ENCODE measurements around the gene CD96.

The CD96 gene

DNA sequence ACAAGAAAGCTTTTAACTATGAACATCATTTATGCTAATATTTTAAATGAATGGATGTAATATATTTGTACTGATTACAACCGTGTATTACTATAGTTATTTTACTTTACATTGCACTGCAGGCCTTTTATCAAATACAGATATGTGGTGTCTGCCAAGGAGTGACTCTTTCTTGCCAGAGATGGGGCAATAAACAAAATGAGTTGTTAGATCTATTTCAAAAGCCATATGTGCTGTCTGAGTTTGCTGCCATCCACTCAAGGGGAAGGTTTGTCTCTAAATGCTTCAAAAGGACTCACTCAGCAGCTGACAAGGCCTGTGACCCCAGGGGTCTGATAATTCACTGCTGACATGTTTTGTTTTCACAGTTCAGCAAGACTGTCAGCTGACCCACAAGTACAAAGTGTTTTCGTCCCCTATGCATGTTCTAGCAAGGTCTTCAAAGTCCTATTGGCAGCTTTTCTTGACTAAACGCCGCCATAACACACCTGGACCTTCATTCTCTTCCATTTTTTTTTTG lies 94.4 kb downstream of the CD96 start:
- H3K27ac ChIP-seq (ENCODE audit: low read depth, low read length): no peak overlapping the region
- no peak overlapping the region for H3K9ac ChIP-seq (ENCODE audit: low read depth in 1 of 2, low read length in 2 of 2)
- no peaks in the 10 kb centered on the region for H3K4me1 ChIP-seq (ENCODE audit: control insufficient read depth in 1 of 2, insufficient read depth in 2 of 2, low read length in 2 of 2)
- H3K4me3 ChIP-seq (ENCODE audit: low read depth in 1 of 2, low read length in 2 of 2): no peak overlapping the region
- no peaks in the 10 kb centered on the region for H3K36me3 ChIP-seq (ENCODE audit: control insufficient read depth in 1 of 2, insufficient read depth in 2 of 2, low read length in 2 of 2)
- H3K27me3 ChIP-seq (ENCODE audit: control insufficient read depth in 1 of 2, insufficient read depth in 2 of 2, low read length in 2 of 2): no peaks in the 10 kb centered on the region
- H3K9me3 ChIP-seq (ENCODE audit: control insufficient read depth in 1 of 2, low read length in 2 of 2): no peaks in the 10 kb centered on the region

DNA sequence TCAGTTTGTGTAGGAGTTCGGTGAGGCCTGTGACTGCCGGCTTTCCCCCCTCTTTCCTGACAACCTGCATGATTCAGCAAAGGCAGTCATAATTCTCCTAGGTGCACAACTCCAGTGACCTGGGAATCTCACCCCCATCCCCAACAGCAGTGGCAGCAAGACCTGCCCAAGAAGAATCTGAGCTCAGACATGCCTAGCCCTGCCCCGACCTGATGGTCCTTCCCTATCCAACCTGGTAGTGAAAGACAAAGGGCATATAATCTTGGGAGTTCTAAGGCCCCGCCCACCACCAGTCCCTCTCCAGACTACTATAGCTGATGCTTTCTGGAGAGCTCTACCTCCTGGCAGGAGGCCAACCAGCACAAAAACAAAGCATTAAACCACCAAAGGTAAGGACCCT lies 97.3 kb downstream of the CD96 start:
- H3K9ac ChIP-seq (ENCODE audit: low read depth in 1 of 2, low read length in 2 of 2): no peak overlapping the region
- H3K36me3 ChIP-seq (ENCODE audit: control insufficient read depth in 1 of 2, insufficient read depth in 2 of 2, low read length in 2 of 2): no peaks in the 10 kb centered on the region
- no peaks in the 10 kb centered on the region for H3K4me1 ChIP-seq (ENCODE audit: control insufficient read depth in 1 of 2, insufficient read depth in 2 of 2, low read length in 2 of 2)
- H3K27me3 ChIP-seq (ENCODE audit: control insufficient read depth in 1 of 2, insufficient read depth in 2 of 2, low read length in 2 of 2): no peaks in the 10 kb centered on the region
- peaks cover 0 to 5% of the 10 kb centered on the region in 2 donors for H3K9me3 ChIP-seq (ENCODE audit: control insufficient read depth in 1 of 2, low read length in 2 of 2)
- no peak overlapping the region for H3K4me3 ChIP-seq (ENCODE audit: low read depth in 1 of 2, low read length in 2 of 2)
- no peak overlapping the region for H3K27ac ChIP-seq (ENCODE audit: low read depth, low read length)

DNA sequence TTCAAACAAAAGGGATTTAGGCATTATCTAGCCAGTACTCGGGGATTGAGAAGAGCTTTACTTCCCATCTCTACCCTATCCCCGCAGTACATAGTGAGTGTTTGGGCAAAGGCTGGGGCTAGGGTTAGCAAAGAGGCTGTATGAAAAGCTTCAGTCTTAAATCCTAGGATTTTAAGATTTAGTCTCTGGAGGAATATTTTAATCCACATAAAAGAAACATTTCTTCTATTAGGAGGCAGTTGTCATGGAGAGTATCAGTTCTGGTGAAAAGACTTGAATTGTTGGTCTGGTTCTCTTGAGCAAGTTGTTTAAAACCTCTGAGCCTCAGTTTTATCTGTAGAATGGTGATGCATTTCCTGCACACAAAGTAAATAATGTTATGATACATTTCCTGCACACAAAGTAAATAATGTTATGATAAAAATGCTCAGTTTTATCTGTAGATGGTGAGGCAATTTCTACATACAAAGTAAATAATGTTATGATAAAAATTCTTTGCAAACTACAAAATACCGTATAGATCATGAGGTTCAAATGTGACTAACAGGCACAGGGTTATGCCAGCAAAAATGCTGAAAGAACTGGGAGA lies 107.1 kb downstream of the CD96 start:
- Histone ChIP-seq H3K36me3 (ENCODE audit: control insufficient read depth in 1 of 2, insufficient read depth in 2 of 2, low read length in 2 of 2) (no peaks in the 10 kb centered on the region), H3K9ac (ENCODE audit: low read depth in 1 of 2, low read length in 2 of 2) (no peak overlapping the region), H3K27ac (ENCODE audit: low read depth, low read length) (no peak overlapping the region), H3K4me1 (ENCODE audit: control insufficient read depth in 1 of 2, insufficient read depth in 2 of 2, low read length in 2 of 2) (peaks cover 0 to 6% of the 10 kb centered on the region in 2 donors), H3K9me3 (ENCODE audit: control insufficient read depth in 1 of 2, low read length in 2 of 2) (no peaks in the 10 kb centered on the region), H3K27me3 (ENCODE audit: control insufficient read depth in 1 of 2, insufficient read depth in 2 of 2, low read length in 2 of 2) (no peaks in the 10 kb centered on the region), H3K4me3 (ENCODE audit: low read depth in 1 of 2, low read length in 2 of 2) (no peak overlapping the region)

DNA sequence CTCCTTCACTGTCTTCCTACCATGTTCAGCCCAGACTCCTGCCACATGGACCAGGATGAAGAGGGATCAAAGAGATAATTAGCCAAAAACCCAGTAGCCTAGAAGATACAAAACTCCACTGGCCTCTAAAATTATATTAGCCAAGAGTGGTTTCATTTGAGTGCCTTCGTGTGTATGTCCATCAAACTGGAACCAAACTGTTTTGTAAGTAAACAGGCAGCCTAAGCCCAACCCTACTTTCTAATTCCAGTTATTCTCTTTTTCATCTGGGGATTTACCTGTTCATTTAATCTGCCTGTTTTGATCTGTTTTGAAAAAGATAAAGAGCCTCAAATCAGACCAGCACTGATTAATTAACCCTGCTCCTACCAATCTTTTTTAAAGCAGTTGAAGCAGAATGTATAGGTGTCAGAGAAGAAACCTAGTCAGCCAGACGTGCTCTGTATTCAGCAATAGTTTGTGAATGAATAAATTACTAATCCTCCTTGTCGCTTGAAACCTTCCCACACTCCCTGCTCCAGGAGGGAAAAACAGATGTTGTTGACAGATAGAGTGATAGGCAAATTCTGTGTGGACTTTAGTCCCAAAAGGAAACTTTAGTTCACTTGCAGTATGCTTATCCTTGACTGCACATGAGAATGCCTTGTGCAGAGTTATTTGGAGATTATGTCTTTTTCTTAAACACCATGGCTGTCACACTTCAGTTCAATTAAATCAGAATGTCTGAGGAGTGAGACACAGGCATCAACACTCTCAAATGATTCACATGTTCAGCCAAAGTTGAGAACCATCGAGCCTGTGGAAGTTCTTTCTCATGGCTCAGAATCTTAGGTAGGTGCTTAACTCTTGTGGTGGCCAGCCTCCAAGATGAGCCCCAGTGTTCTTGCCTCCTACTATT lies 108.6 kb downstream of the CD96 start:
- Histone ChIP-seq H3K36me3 (ENCODE audit: control insufficient read depth in 1 of 2, insufficient read depth in 2 of 2, low read length in 2 of 2) (no peaks in the 10 kb centered on the region), H3K4me1 (ENCODE audit: control insufficient read depth in 1 of 2, insufficient read depth in 2 of 2, low read length in 2 of 2) (peaks cover 0 to 6% of the 10 kb centered on the region in 2 donors), H3K9me3 (ENCODE audit: control insufficient read depth in 1 of 2, low read length in 2 of 2) (no peaks in the 10 kb centered on the region), H3K4me3 (ENCODE audit: low read depth in 1 of 2, low read length in 2 of 2) (no peak overlapping the region), H3K9ac (ENCODE audit: low read depth in 1 of 2, low read length in 2 of 2) (no peak overlapping the region), H3K27me3 (ENCODE audit: control insufficient read depth in 1 of 2, insufficient read depth in 2 of 2, low read length in 2 of 2) (no peaks in the 10 kb centered on the region), H3K27ac (ENCODE audit: low read depth, low read length) (no peak overlapping the region)

DNA sequence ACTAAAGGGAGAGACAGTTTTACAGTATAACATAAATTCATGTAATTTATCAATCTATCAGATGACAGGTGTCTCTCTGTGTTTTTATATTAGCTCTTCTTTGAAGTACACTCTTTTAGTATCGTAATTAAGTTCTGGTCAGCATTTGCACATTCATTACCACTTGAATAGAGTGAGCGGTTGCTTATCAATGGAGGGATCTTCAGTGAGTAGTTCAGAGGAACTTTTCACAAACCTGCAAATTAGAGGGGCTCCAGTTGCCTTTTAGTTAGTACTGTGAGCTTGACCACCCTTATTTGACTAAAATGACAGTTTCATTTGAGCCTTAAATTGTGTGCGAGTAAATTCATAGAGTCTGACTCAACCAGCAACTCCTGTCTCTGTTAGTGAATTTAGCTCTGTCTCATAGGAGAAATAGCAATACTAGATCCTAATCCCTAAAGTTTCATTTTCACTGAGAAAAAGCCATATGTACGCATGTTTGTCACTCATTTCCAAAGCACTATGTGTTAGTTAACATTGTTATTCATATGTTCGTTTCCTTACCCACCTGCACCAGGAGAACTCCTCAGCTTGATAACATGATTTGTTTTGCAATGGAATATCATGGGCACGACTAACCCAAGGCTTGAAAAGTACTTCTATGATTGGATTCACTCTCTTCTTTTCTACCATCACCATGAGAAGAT lies 110.6 kb downstream of the CD96 start:
- no peak overlapping the region for H3K4me3 ChIP-seq (ENCODE audit: low read depth in 1 of 2, low read length in 2 of 2)
- peaks cover 0 to 6% of the 10 kb centered on the region in 2 donors for H3K4me1 ChIP-seq (ENCODE audit: control insufficient read depth in 1 of 2, insufficient read depth in 2 of 2, low read length in 2 of 2)
- no peaks in the 10 kb centered on the region for H3K9me3 ChIP-seq (ENCODE audit: control insufficient read depth in 1 of 2, low read length in 2 of 2)
- no peak overlapping the region for H3K9ac ChIP-seq (ENCODE audit: low read depth in 1 of 2, low read length in 2 of 2)
- no peaks in the 10 kb centered on the region for H3K27me3 ChIP-seq (ENCODE audit: control insufficient read depth in 1 of 2, insufficient read depth in 2 of 2, low read length in 2 of 2)
- H3K36me3 ChIP-seq (ENCODE audit: control insufficient read depth in 1 of 2, insufficient read depth in 2 of 2, low read length in 2 of 2): no peaks in the 10 kb centered on the region
- H3K27ac ChIP-seq (ENCODE audit: low read depth, low read length): no peak overlapping the region

DNA sequence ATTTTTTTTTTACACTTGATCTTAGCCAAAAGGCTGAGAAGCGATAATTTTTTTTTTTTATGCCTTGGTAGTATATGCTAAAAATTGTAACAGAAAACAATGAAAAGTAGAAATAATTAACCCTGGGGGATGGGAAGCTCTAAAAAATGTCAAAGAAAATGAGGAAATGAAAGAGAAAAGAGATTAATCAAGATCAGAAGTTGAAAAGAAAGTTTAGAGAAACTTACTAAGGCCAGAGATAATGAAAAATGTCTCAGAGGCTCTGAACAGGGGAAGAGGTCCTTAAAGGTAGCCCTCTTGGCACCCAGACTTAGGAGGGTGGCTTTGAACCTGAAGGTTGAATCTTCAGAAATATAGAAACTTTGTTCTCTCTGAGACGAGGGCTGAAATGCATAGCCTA lies 111.8 kb downstream of the CD96 start:
- H3K36me3 ChIP-seq (ENCODE audit: control insufficient read depth in 1 of 2, insufficient read depth in 2 of 2, low read length in 2 of 2): no peaks in the 10 kb centered on the region

DNA sequence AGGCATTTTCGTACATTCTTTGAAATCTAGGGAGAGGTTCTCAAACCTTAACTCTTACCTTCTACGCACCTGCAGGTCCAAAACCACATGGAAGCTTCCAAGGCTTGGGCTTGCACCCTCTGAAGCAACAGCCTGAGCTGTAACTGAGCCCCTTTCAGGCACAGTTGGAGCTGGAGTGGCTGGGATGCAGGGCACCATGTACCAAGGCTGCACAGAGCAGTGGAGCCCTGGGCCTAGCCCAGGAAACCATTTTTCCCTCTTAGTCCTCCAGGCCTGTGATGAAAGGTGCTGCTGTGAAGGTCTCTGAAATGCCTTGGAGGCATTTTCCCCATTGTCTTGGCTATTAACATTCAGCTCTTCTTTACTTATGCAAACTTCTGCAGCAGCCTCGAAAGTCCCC lies 120.0 kb downstream of the CD96 start:
- H3K4me3 ChIP-seq (ENCODE audit: low read depth in 1 of 2, low read length in 2 of 2): no peak overlapping the region
- peaks cover 0 to 3% of the 10 kb centered on the region in 2 donors for H3K9me3 ChIP-seq (ENCODE audit: control insufficient read depth in 1 of 2, low read length in 2 of 2)
- no peaks in the 10 kb centered on the region for H3K27me3 ChIP-seq (ENCODE audit: control insufficient read depth in 1 of 2, insufficient read depth in 2 of 2, low read length in 2 of 2)
- H3K9ac ChIP-seq (ENCODE audit: low read depth in 1 of 2, low read length in 2 of 2): no peak overlapping the region
- H3K27ac ChIP-seq (ENCODE audit: low read depth, low read length): no peak overlapping the region
- peaks cover 0 to 1% of the 10 kb centered on the region in 2 donors for H3K4me1 ChIP-seq (ENCODE audit: control insufficient read depth in 1 of 2, insufficient read depth in 2 of 2, low read length in 2 of 2)
- no peaks in the 10 kb centered on the region for H3K36me3 ChIP-seq (ENCODE audit: control insufficient read depth in 1 of 2, insufficient read depth in 2 of 2, low read length in 2 of 2)

More for the DNA sequence above, 111.8 kb downstream of the CD96 start:
- H3K27ac ChIP-seq (ENCODE audit: low read depth, low read length): no peak overlapping the region
- H3K4me1 ChIP-seq (ENCODE audit: control insufficient read depth in 1 of 2, insufficient read depth in 2 of 2, low read length in 2 of 2): peaks cover 0 to 6% of the 10 kb centered on the region in 2 donors
- no peaks in the 10 kb centered on the region for H3K9me3 ChIP-seq (ENCODE audit: control insufficient read depth in 1 of 2, low read length in 2 of 2)
- no peaks in the 10 kb centered on the region for H3K27me3 ChIP-seq (ENCODE audit: control insufficient read depth in 1 of 2, insufficient read depth in 2 of 2, low read length in 2 of 2)
- H3K4me3 ChIP-seq (ENCODE audit: low read depth in 1 of 2, low read length in 2 of 2): no peak overlapping the region
- H3K9ac ChIP-seq (ENCODE audit: low read depth in 1 of 2, low read length in 2 of 2): no peak overlapping the region

DNA sequence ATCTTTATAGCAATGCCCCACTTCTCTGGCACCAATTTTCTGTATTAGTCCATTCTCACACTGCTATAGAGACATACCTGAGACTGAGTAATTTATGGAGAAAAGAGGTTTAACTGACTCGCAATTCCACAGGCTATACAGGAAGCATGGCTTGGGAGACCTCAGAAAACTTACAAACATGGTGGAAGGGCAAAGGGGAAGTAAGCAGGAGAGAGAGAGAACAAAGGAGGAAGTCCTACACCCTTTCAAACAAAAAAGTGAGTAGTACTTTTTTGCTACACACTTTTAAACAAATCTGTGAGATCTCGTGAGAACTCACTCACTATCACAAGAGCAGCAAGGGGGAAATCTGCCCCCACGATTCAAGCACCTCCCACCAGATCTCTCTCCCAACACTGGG lies 120.9 kb downstream of the CD96 start:
- peaks cover 0 to 3% of the 10 kb centered on the region in 2 donors for H3K9me3 ChIP-seq (ENCODE audit: control insufficient read depth in 1 of 2, low read length in 2 of 2)
- no peak overlapping the region for H3K4me3 ChIP-seq (ENCODE audit: low read depth in 1 of 2, low read length in 2 of 2)
- H3K27ac ChIP-seq (ENCODE audit: low read depth, low read length): no peak overlapping the region
- H3K9ac ChIP-seq (ENCODE audit: low read depth in 1 of 2, low read length in 2 of 2): no peak overlapping the region
- no peaks in the 10 kb centered on the region for H3K36me3 ChIP-seq (ENCODE audit: control insufficient read depth in 1 of 2, insufficient read depth in 2 of 2, low read length in 2 of 2)
- no peaks in the 10 kb centered on the region for H3K27me3 ChIP-seq (ENCODE audit: control insufficient read depth in 1 of 2, insufficient read depth in 2 of 2, low read length in 2 of 2)
- peaks cover 7 to 9% of the 10 kb centered on the region in 2 donors for H3K4me1 ChIP-seq (ENCODE audit: control insufficient read depth in 1 of 2, insufficient read depth in 2 of 2, low read length in 2 of 2)

DNA sequence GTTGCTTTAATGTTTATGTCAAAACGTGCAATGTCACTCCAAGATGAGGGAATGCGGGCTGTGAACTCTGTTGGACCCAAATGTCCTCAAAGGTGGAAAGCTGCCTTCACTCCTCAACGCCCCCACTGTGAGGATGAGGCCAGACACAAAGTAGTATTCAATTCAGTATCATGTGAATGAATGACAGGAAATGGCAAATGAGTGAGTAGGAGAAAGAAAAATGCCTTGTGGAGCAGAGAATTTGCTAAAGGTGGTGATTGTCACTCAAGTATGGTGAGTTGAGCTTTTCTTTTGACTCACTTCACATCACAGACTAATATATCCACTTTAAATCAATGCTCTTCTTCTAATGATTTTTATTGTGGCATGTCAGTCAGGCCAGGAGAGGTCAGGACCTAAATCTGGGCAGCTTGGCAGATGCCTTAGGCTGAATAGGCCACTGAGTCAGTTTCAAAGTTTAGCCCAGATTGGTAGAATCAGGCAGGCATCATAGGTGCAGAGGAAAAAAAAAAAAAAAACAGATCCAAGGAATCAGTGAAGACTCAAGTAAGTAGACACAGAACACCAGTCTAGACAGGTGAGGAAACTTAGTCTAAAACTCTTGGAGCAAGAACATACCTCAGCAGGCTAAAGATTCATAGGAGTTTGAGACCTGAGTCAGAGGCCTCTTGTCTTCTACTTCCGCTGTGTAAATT lies 124.2 kb downstream of the CD96 start:
- no peaks in the 10 kb centered on the region for H3K27me3 ChIP-seq (ENCODE audit: control insufficient read depth in 1 of 2, insufficient read depth in 2 of 2, low read length in 2 of 2)
- no peaks in the 10 kb centered on the region for H3K36me3 ChIP-seq (ENCODE audit: control insufficient read depth in 1 of 2, insufficient read depth in 2 of 2, low read length in 2 of 2)
- peaks cover 16 to 21% of the 10 kb centered on the region in 2 donors for H3K4me1 ChIP-seq (ENCODE audit: control insufficient read depth in 1 of 2, insufficient read depth in 2 of 2, low read length in 2 of 2)
- H3K27ac ChIP-seq (ENCODE audit: low read depth, low read length): no peak overlapping the region
- no peak overlapping the region for H3K9ac ChIP-seq (ENCODE audit: low read depth in 1 of 2, low read length in 2 of 2)
- H3K4me3 ChIP-seq (ENCODE audit: low read depth in 1 of 2, low read length in 2 of 2): no peak overlapping the region
- H3K9me3 ChIP-seq (ENCODE audit: control insufficient read depth in 1 of 2, low read length in 2 of 2): peaks cover 0 to 3% of the 10 kb centered on the region in 2 donors
